NCI-H1694 (cell line): ENCODE data around the gene ANKIB1.
"Not testable (repeated sequence)": the region's sequence is repeated elsewhere in the genome, so short reads cannot be mapped to it uniquely, and the experiment has no call there.

ENCODE experiments used
- DNase-seq: peaks from one replicate; lab custom pipeline; 2025; lab: John Stamatoyannopoulos, UW

Gene ANKIB1

GRCh38 chr7:92410162-92410561 lies 164.4 kb downstream of the ANKIB1 start:
- DNase-seq: not testable (repeated sequence)

- no peak for DNase-seq
These were observed 167.0 kb downstream of the ANKIB1 start for GRCh38 chr7:92412745-92413144.

- no peak for DNase-seq
These were observed 167.8 kb downstream of the ANKIB1 start for GRCh38 chr7:92413550-92413949.

GRCh38 chr7:92415225-92415624 lies 169.5 kb downstream of the ANKIB1 start:
- DNase-seq: no peak

GRCh38 chr7:92417913-92418312 lies 172.1 kb downstream of the ANKIB1 start:
- no peak for DNase-seq

- DNase-seq: no peak
These were observed 176.1 kb downstream of the ANKIB1 start for GRCh38 chr7:92421676-92422435.

- DNase-seq: no peak
These were observed 177.2 kb downstream of the ANKIB1 start for GRCh38 chr7:92422926-92423325.

- no peak for DNase-seq
These were observed 177.9 kb downstream of the ANKIB1 start for GRCh38 chr7:92423710-92424131.

GRCh38 chr7:92425311-92425947 lies 179.7 kb downstream of the ANKIB1 start:
- no peak for DNase-seq

- DNase-seq: no peak
These were observed 181.4 kb downstream of the ANKIB1 start for GRCh38 chr7:92427193-92427592.

- no peak for DNase-seq
These were observed 186.6 kb downstream of the ANKIB1 start for GRCh38 chr7:92432299-92432946.

- no peak for DNase-seq
These were observed 187.2 kb downstream of the ANKIB1 start for GRCh38 chr7:92433019-92433418.

GRCh38 chr7:92435542-92435941 lies 189.8 kb downstream of the ANKIB1 start:
- DNase-seq: no peak

GRCh38 chr7:92436612-92437445 lies 191.1 kb downstream of the ANKIB1 start:
- DNase-seq: no peak

GRCh38 chr7:92437956-92438491 lies 192.2 kb downstream of the ANKIB1 start:
- DNase-seq: no peak

- not testable (repeated sequence) for DNase-seq
These were observed 196.9 kb downstream of the ANKIB1 start for GRCh38 chr7:92442720-92443119.

GRCh38 chr7:92446869-92447344 lies 201.1 kb downstream of the ANKIB1 start:
- peak; percentile 71 for DNase-seq

GRCh38 chr7:92447345-92448204 lies 201.8 kb downstream of the ANKIB1 start, which contains the start of gene GATAD1:
Gene GATAD1, plus strand, starts transcription at chr7:92447482. Its CDS starts 248 bp downstream, at chr7:92447730.
- DNase-seq: no peak

- DNase-seq: peak; percentile 8
These were observed 202.5 kb downstream of the ANKIB1 start for GRCh38 chr7:92448205-92448747.
